Muscle of leg (tissue), 11 donors: ENCODE data around the gene AGBL1. TPM values are rescaled to one million over a fixed set of nuclear protein-coding genes. Genes with fewer than 3 reads are reported as not detected.
"Not testable (repeated sequence)": the region's sequence is repeated elsewhere in the genome, so short reads cannot be mapped to it uniquely, and the experiment has no call there.

Experiments
- DNase-seq: peaks from one replicate; pipeline ENCODE4 v3.0.0; 2013
- H3K27ac ChIP-seq: one replicate; pipeline ENCODE4 v1.5.1; 2013; ENCODE audit warnings: mild to moderate bottlenecking, low read length, control low read depth
- H3K27me3 ChIP-seq: one replicate; pipeline ENCODE4 v1.6.1; 2013; ENCODE audit warnings: low read length; ENCODE audit not compliant: control insufficient read depth, insufficient read depth
- H3K36me3 ChIP-seq: one replicate; pipeline ENCODE4 v1.6.1; 2013; ENCODE audit warnings: low read length; ENCODE audit not compliant: control insufficient read depth, insufficient read depth
- H3K4me1 ChIP-seq: one replicate; pipeline ENCODE4 v1.6.1; 2013; ENCODE audit warnings: low read length; ENCODE audit not compliant: control insufficient read depth, insufficient read depth
- H3K4me3 ChIP-seq: one replicate; pipeline ENCODE4 v1.5.1; 2013; ENCODE audit warnings: low read length, control low read depth
- H3K9me3 ChIP-seq: replicated peaks from 2 replicates; pipeline ENCODE4 v1.6.1; 2013; ENCODE audit warnings: low read depth, low read length; ENCODE audit not compliant: control insufficient read depth
- WGBS: methylation state at CpG from one replicate; pipeline ENCODE4 v1.1.5; 2013; ENCODE audit warnings: missing lambda C conversion rate; ENCODE audit not compliant: insufficient coverage; 5-methylcytosine and 5-hydroxymethylcytosine counted together
- polyA plus RNA-seq, 8 donors: library from polyadenylated mRNA; unstranded; fragments of 120-200 nt; gene quantifications; one replicate each; pipeline versions ENCODE4 v1.2.1 to v1.2.3, GENCODE V29; 2013; ENCODE audit warnings: inconsistent platforms in 1 of 8, low replicate concordance in 1 of 8; ENCODE audit not compliant: insufficient read length in 8 of 8, insufficient read depth in 1 of 8
- total RNA-seq: library from RNA; stranded (reverse); fragments of 120-200 nt; gene quantifications from one replicate; pipeline ENCODE4 v1.2.4, GENCODE V29; 2013

AGBL1 gene
- total and polyA plus RNA-seq, 9 donors: 6.0 to 18.1 (median 7.9) TPM

GRCh38 chr15:86413191-86413590 lies 333.5 kb downstream of the AGBL1 start:
- Histone ChIP-seq H3K4me1 (no peaks in the 10 kb centered on the region), H3K4me3 (no peak overlapping the region), H3K36me3 (no peaks in the 10 kb centered on the region), H3K9me3 (no peaks in the 10 kb centered on the region), H3K27me3 (no peaks in the 10 kb centered on the region), H3K27ac (no peak overlapping the region)
- WGBS: no CpG with 5 or more reads among the region's 1 CpG
- DNase-seq: no peak

- no peaks in the 10 kb centered on the region for H3K4me1 ChIP-seq
- WGBS: no CpG with 5 or more reads among the region's 3 CpGs
- no peaks in the 10 kb centered on the region for H3K9me3 ChIP-seq
Measured at GRCh38 chr15:86425746-86426145, 346.1 kb downstream of the AGBL1 start.

GRCh38 chr15:86432861-86433260 lies 353.2 kb downstream of the AGBL1 start:
- H3K9me3 ChIP-seq: no peaks in the 10 kb centered on the region
- H3K36me3 ChIP-seq: no peaks in the 10 kb centered on the region
- no peak overlapping the region for H3K27ac ChIP-seq
- WGBS: 80% methylated on average over 1 of the region's 2 CpGs
- H3K4me1 ChIP-seq: no peaks in the 10 kb centered on the region
- H3K27me3 ChIP-seq: no peaks in the 10 kb centered on the region
- no peak overlapping the region for H3K4me3 ChIP-seq
- no peak for DNase-seq

More at GRCh38 chr15:86425746-86426145, 346.1 kb downstream of the AGBL1 start:
- H3K36me3 ChIP-seq: no peaks in the 10 kb centered on the region
- DNase-seq: no peak
- H3K27ac ChIP-seq: no peak overlapping the region
- H3K4me3 ChIP-seq: no peak overlapping the region
- H3K27me3 ChIP-seq: no peaks in the 10 kb centered on the region

GRCh38 chr15:86433983-86434382 lies 354.3 kb downstream of the AGBL1 start:
- H3K36me3 ChIP-seq: no peaks in the 10 kb centered on the region
- no peaks in the 10 kb centered on the region for H3K9me3 ChIP-seq
- H3K4me3 ChIP-seq: no peak overlapping the region
- H3K4me1 ChIP-seq: no peaks in the 10 kb centered on the region
- 17% methylated on average over 2 of the region's 4 CpGs for WGBS
- no peaks in the 10 kb centered on the region for H3K27me3 ChIP-seq
- DNase-seq: no peak
- H3K27ac ChIP-seq: no peak overlapping the region

GRCh38 chr15:86439614-86440013 lies 359.9 kb downstream of the AGBL1 start:
- WGBS: 55% methylated on average over 2 of the region's 4 CpGs
- no peaks in the 10 kb centered on the region for H3K9me3 ChIP-seq

GRCh38 chr15:86444527-86444926 lies 364.9 kb downstream of the AGBL1 start:
- Histone ChIP-seq H3K4me3 (no peak overlapping the region), H3K36me3 (no peaks in the 10 kb centered on the region), H3K27me3 (no peaks in the 10 kb centered on the region), H3K27ac (no peak overlapping the region), H3K4me1 (no peaks in the 10 kb centered on the region), H3K9me3 (no peaks in the 10 kb centered on the region)
- peak; percentile 7 for DNase-seq
- no CpG with 5 or more reads among the region's 2 CpGs for WGBS

More at GRCh38 chr15:86439614-86440013, 359.9 kb downstream of the AGBL1 start:
- H3K4me3 ChIP-seq: no peak overlapping the region
- H3K36me3 ChIP-seq: no peaks in the 10 kb centered on the region
- no peak for DNase-seq
- H3K27ac ChIP-seq: no peak overlapping the region
- H3K27me3 ChIP-seq: no peaks in the 10 kb centered on the region
- no peaks in the 10 kb centered on the region for H3K4me1 ChIP-seq

GRCh38 chr15:86445579-86446252 lies 366.0 kb downstream of the AGBL1 start:
- H3K27me3 ChIP-seq: no peaks in the 10 kb centered on the region
- DNase-seq: no peak
- no peak overlapping the region for H3K4me3 ChIP-seq
- H3K9me3 ChIP-seq: no peaks in the 10 kb centered on the region
- H3K4me1 ChIP-seq: no peaks in the 10 kb centered on the region
- WGBS: 71% methylated on average over 1 of the region's 6 CpGs
- no peak overlapping the region for H3K27ac ChIP-seq
- H3K36me3 ChIP-seq: no peaks in the 10 kb centered on the region

- Histone ChIP-seq H3K27me3 (no peaks in the 10 kb centered on the region), H3K27ac (no peak overlapping the region), H3K4me3 (no peak overlapping the region), H3K9me3 (no peaks in the 10 kb centered on the region), H3K36me3 (no peaks in the 10 kb centered on the region), H3K4me1 (no peaks in the 10 kb centered on the region)
- DNase-seq: no peak
- WGBS: no CpG with 5 or more reads among the region's 2 CpGs
Measured at GRCh38 chr15:86446253-86446640, 366.6 kb downstream of the AGBL1 start.

GRCh38 chr15:86465470-86466039 lies 385.9 kb downstream of the AGBL1 start:
- not testable (repeated sequence) for H3K4me3 ChIP-seq, DNase-seq, H3K36me3 ChIP-seq, H3K4me1 ChIP-seq, H3K9me3 ChIP-seq, H3K27me3 ChIP-seq, H3K27ac ChIP-seq
- WGBS: 82% methylated on average over 3 of the region's 8 CpGs

- DNase-seq: no peak
- Histone ChIP-seq H3K27ac (no peak overlapping the region), H3K27me3 (no peaks in the 10 kb centered on the region), H3K4me1 (peaks cover 1% of the 10 kb centered on the region), H3K4me3 (no peak overlapping the region), H3K36me3 (no peaks in the 10 kb centered on the region), H3K9me3 (no peaks in the 10 kb centered on the region)
- no CpG with 5 or more reads among the region's 2 CpGs for WGBS
Measured at GRCh38 chr15:86481720-86482119, 402.0 kb downstream of the AGBL1 start.
